RWPE1 (cell line): ENCODE data around the gene LIPH.
"Not testable (repeated sequence)": the region's sequence is repeated elsewhere in the genome, so short reads cannot be mapped to it uniquely, and the experiment has no call there.

Experiments used
- CTCF ChIA-PET: fragments of 350-600 bp; sonication (Branson Sonifier 250); formaldehyde crosslinking; extraction: SDS; loops from one replicate; lab custom pipeline; 2021; lab: Yijun Ruan, JAX
- POLR2A ChIA-PET: fragments of 400-600 bp; formaldehyde crosslinking; extraction: SDS; loops from one replicate; lab custom pipeline; 2020; ENCODE audit warnings: antibody characterized with exemption; ENCODE audit not compliant: low non-redundant PET; lab: Yijun Ruan, JAX
- DNase-seq: peaks from one replicate; pipeline ENCODE4 v3.0.0; 2012; ENCODE audit warnings: low spot score
- H3K27ac ChIP-seq: fragments of 450-650 bp; 2 replicates; pipeline ENCODE4 v1.5.1; 2017
- CTCF ChIP-seq: fragments of 450-650 bp; conservative IDR thresholded peaks from 2 replicates; pipeline ENCODE4 v1.5.1; 2017; ENCODE audit warnings: low read depth, mild to moderate bottlenecking

LIPH gene

GRCh38 chr3:185561958-185562357 lies 9.6 kb upstream of the LIPH start:
- CTCF ChIA-PET, result interaction anchor here (0.6 kb wide), 1 partner anchor 102 kb away, joined by 4 read pairs; no protein-coding TSS in a partner anchor
- POLR2A ChIA-PET, result interaction anchor here (0.6 kb wide), 1 partner anchor 845 kb away, joined by 4 read pairs; no protein-coding TSS in a partner anchor
- H3K27ac ChIP-seq, result no peak overlapping the region
- DNase-seq, result no peak
- no peak for TF ChIP-seq CTCF

GRCh38 chr3:185561374-185561943 lies 9.1 kb upstream of the LIPH start:
- no peak overlapping the region for H3K27ac ChIP-seq
- no peak for DNase-seq
- TF ChIP-seq CTCF, result no peak
- ChIA-PET POLR2A (no interaction called here), CTCF (interaction anchor here (0.6 kb wide), 1 partner anchor 101 kb away, joined by 4 read pairs; no protein-coding TSS in a partner anchor)

GRCh38 chr3:185560676-185561075 lies 8.3 kb upstream of the LIPH start:
- CTCF ChIA-PET, result no interaction called here
- POLR2A ChIA-PET, result interaction anchor here (1.1 kb wide), 1 partner anchor 26 kb away, joined by 3 read pairs; the partner anchor contains the start of gene SENP2
- TF ChIP-seq CTCF, result no peak
- DNase-seq, result no peak
- H3K27ac ChIP-seq, result no peak overlapping the region

DNA sequence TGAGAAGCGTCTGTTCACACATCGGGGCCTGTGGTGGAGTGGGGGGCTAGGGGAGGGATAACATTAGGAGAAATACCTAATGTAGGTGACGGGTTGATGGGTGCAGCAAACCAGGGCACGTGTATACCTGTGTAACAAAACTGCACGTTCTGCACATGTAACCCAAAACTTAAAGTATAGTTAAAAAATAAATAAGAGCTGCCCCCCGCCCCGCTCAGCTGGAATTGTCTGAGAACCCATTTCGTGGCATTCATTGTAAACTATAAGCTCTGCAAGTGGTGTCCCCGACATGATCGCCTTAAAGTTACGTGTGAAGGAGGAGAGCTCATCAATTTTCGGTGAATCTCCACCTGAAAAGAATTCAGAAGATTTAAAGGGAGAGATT lies 7.3 kb upstream of the LIPH start:
- no peak for TF ChIP-seq CTCF
- DNase-seq, result no peak
- POLR2A ChIA-PET, result interaction anchor here (1.1 kb wide), 1 partner anchor 27 kb away, joined by 3 read pairs; the partner anchor contains the start of gene SENP2
- CTCF ChIA-PET, result interaction anchor here (0.6 to 1.7 kb wide), 6 partner anchors 15 to 196 kb away, joined by 3 to 14 read pairs (median 3); no protein-coding TSS in a partner anchor
- H3K27ac ChIP-seq, result no peak overlapping the region

DNA sequence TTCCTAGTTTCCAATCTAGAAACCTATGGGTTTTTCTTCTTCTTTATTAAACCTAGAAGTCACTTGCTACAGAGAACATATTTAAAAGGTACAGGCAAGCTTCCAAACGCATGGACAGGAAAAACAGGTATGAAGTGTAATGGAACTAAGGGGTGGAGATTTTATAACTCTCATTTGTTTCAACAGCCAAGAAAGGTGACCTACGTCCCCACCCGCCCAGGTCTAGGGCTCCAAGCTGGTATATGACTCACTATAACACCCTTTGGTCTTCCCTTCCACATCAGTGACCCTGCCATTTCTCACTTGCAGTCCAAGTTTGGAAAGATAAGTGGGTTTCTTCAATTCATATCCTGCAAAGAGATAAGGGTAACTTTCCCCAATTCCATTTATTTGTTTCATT lies 6.0 kb upstream of the LIPH start:
- H3K27ac ChIP-seq, result no peak overlapping the region
- ChIA-PET POLR2A (no interaction called here), CTCF (interaction anchor here (0.5 to 1.7 kb wide), 6 partner anchors 17 to 303 kb away, joined by 3 to 14 read pairs (median 3); no protein-coding TSS in a partner anchor)
- DNase-seq, result peak; percentile 76
- TF ChIP-seq CTCF, result no peak

DNA sequence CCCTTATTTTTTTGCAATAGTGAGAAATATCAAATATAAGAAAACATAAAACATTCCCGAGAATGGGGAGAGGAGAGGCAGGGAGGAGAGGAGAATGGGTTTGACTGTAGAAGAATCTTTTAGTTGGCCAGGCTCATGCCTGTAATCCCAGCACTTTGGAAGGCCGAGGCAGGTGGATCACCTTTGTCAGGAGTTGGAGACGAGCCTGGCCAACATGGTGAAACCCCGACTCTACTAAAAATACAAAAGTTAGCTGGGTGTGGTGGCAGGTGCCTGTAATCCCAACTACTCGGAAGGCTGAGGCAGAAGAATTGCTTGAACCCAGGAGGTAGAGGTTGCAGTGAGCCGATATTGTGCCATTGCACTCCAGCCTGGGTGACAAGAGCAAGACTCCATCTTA lies 4.3 kb upstream of the LIPH start:
- DNase-seq, H3K27ac ChIP-seq, POLR2A ChIA-PET: not testable (repeated sequence)
- CTCF ChIA-PET, result interaction anchor here (0.6 kb wide), 1 partner anchor 305 kb away, joined by 5 read pairs; no protein-coding TSS in a partner anchor

GRCh38 chr3:185555860-185556347 lies 3.5 kb upstream of the LIPH start:
- TF ChIP-seq CTCF, result no peak
- CTCF ChIA-PET, result interaction anchor here (0.6 kb wide), 1 partner anchor 305 kb away, joined by 5 read pairs; no protein-coding TSS in a partner anchor
- POLR2A ChIA-PET, result no interaction called here
- no peak overlapping the region for H3K27ac ChIP-seq
- DNase-seq, result no peak
